ENCODE data around the gene PCMT1. TPM values are rescaled to one million over a fixed set of nuclear protein-coding genes. Genes with fewer than 3 reads are reported as not detected.

The PCMT1 gene
- total and polyA plus RNA-seq, 2 donors (not counting 1 experiment from before 2014, with no cell fraction given): 30.3 to 46.4 TPM

- H3K4me1 ChIP-seq (ENCODE audit: control insufficient read depth in 2 of 2, insufficient read depth in 2 of 2, low read length in 2 of 2): no peaks in the 10 kb centered on the region
- ATAC-seq (ENCODE audit: low read depth): no peak
- no peak overlapping the region for H3K27ac ChIP-seq (ENCODE audit: low read length in 2 of 2)
- POLR2A ChIA-PET: no interaction called here
- no peak overlapping the region for H3K9ac ChIP-seq (ENCODE audit: low read length)
- Mint-ChIP-seq H3K4me1 (no peaks in the 10 kb centered on the region), H3K9me3 (ENCODE audit: insufficient read depth) (no peaks in the 10 kb centered on the region), H3K4me3 (no peak overlapping the region), H3K27ac (no peak overlapping the region), H3K27me3 (no peaks in the 10 kb centered on the region)
- DNase-seq: no peak
- no peak for TF ChIP-seq EZH2 (IDR thresholded peaks at IDR 0.05; ENCODE audit: borderline replicate concordance, insufficient read depth, low read depth, low read length, poor library complexity, severe bottlenecking)
- TF ChIP-seq CTCF (IDR thresholded peaks at IDR 0.05): no peak
- H3K27me3 ChIP-seq (replicated peaks in 1 of 4; ENCODE audit: control extremely low read depth in 1 of 4, control insufficient read depth in 3 of 4, insufficient read depth in 4 of 4, low read length in 3 of 4): no peaks in the 10 kb centered on the region
- H3K36me3 ChIP-seq (replicated peaks in 1 of 2; ENCODE audit: control extremely low read depth in 1 of 2, control insufficient read depth in 1 of 2, extremely low read depth in 1 of 2, insufficient read depth in 2 of 2, low read length in 1 of 2): peaks cover 1 to 8% of the 10 kb centered on the region in 2 experiments
- H4K20me1 ChIP-seq (ENCODE audit: control insufficient read depth, insufficient read depth, low read length, poor library complexity, severe bottlenecking): no peaks in the 10 kb centered on the region
- no peak overlapping the region for H3K4me2 ChIP-seq (replicated peaks; ENCODE audit: low read depth, low read length, poor library complexity, severe bottlenecking)
- CTCF ChIA-PET: no interaction called here
- H3K4me3 ChIP-seq (ENCODE audit: control extremely low read depth in 1 of 5, extremely low read depth in 1 of 5, insufficient read depth in 1 of 5, low read depth in 2 of 5, low read length in 4 of 5): no peak overlapping the region
- WGBS (ENCODE audit: insufficient coverage): 82% methylated on average over 2 of the region's 3 CpGs
- H3K9me3 ChIP-seq (ENCODE audit: control extremely low read depth in 1 of 3, control insufficient read depth in 2 of 3, insufficient read depth in 1 of 3, low read length in 2 of 3): no peaks in the 10 kb centered on the region
- H3K79me2 ChIP-seq (ENCODE audit: control insufficient read depth, insufficient read depth, low read length): no peaks in the 10 kb centered on the region
- intact Hi-C loops (cut with micrococcal nuclease): no loop called here
- no peak overlapping the region for H2AFZ ChIP-seq (ENCODE audit: insufficient read depth, low read depth, low read length, poor library complexity, severe bottlenecking)
Measured at GRCh38 chr6:149813351-149813750, 63.8 kb downstream of the PCMT1 start.

GRCh38 chr6:149815788-149816187 lies 66.2 kb downstream of the PCMT1 start:
- Histone ChIP-seq H3K4me1 (ENCODE audit: control insufficient read depth in 2 of 2, insufficient read depth in 2 of 2, low read length in 2 of 2) (no peaks in the 10 kb centered on the region), H3K79me2 (ENCODE audit: control insufficient read depth, insufficient read depth, low read length) (no peaks in the 10 kb centered on the region), H3K36me3 (replicated peaks in 1 of 2; ENCODE audit: control extremely low read depth in 1 of 2, control insufficient read depth in 1 of 2, extremely low read depth in 1 of 2, insufficient read depth in 2 of 2, low read length in 1 of 2) (peaks cover 0 to 8% of the 10 kb centered on the region in 2 experiments), H3K4me2 (replicated peaks; ENCODE audit: low read depth, low read length, poor library complexity, severe bottlenecking) (no peak overlapping the region), H3K9me3 (ENCODE audit: control extremely low read depth in 1 of 3, control insufficient read depth in 2 of 3, insufficient read depth in 1 of 3, low read length in 2 of 3) (no peaks in the 10 kb centered on the region), H3K27ac (ENCODE audit: low read length in 2 of 2) (no peak overlapping the region), H2AFZ (ENCODE audit: insufficient read depth, low read depth, low read length, poor library complexity, severe bottlenecking) (no peak overlapping the region), H3K9ac (ENCODE audit: low read length) (no peak overlapping the region), H3K4me3 (ENCODE audit: control extremely low read depth in 1 of 5, extremely low read depth in 1 of 5, insufficient read depth in 1 of 5, low read depth in 2 of 5, low read length in 4 of 5) (no peak overlapping the region), H4K20me1 (ENCODE audit: control insufficient read depth, insufficient read depth, low read length, poor library complexity, severe bottlenecking) (no peaks in the 10 kb centered on the region), H3K27me3 (replicated peaks in 1 of 4; ENCODE audit: control extremely low read depth in 1 of 4, control insufficient read depth in 3 of 4, insufficient read depth in 4 of 4, low read length in 3 of 4) (no peaks in the 10 kb centered on the region)
- Mint-ChIP-seq H3K4me1 (no peaks in the 10 kb centered on the region), H3K9me3 (ENCODE audit: insufficient read depth) (no peaks in the 10 kb centered on the region), H3K4me3 (no peak overlapping the region), H3K27me3 (no peaks in the 10 kb centered on the region), H3K27ac (no peak overlapping the region)
- TF ChIP-seq CTCF (IDR thresholded peaks at IDR 0.05) (no peak), EZH2 (IDR thresholded peaks at IDR 0.05; ENCODE audit: borderline replicate concordance, insufficient read depth, low read depth, low read length, poor library complexity, severe bottlenecking) (no peak)
- ChIA-PET CTCF (interaction anchor here (0.6 kb wide), 1 partner anchor 98 kb away, joined by 3 read pairs; no protein-coding TSS in a partner anchor), POLR2A (interaction anchor here (0.5 kb wide), 1 partner anchor 1016 kb away, joined by 3 read pairs; no protein-coding TSS in a partner anchor)
- ATAC-seq (ENCODE audit: low read depth): no peak
- no CpG with 5 or more reads among the region's 4 CpGs for WGBS (ENCODE audit: insufficient coverage)
- intact Hi-C loops (cut with micrococcal nuclease): no loop called here
- DNase-seq: no peak
